HEK293 (cell line): ENCODE measurements around the gene ITPRID2.

ENCODE experiments used
- ATF2 ChIP-seq: fragments of 450-650 bp; formaldehyde crosslinking; IDR thresholded peaks from 2 replicates; pipeline ENCODE4 v1.5.1; 2016; ENCODE audit warnings: missing biosample characterization, missing genetic modification characterization, low read depth
- CTCF ChIP-seq: fragments of 450-650 bp; formaldehyde crosslinking; IDR thresholded peaks from 2 replicates; pipeline ENCODE4 v1.5.1; 2016; ENCODE audit warnings: missing biosample characterization, missing genetic modification characterization
- KLF1 ChIP-seq: fragments of 450-650 bp; formaldehyde crosslinking; IDR thresholded peaks from 2 replicates; pipeline ENCODE4 v1.5.1; 2016; ENCODE audit warnings: missing biosample characterization, missing genetic modification characterization
- KLF9 ChIP-seq: fragments of 450-650 bp; formaldehyde crosslinking; IDR thresholded peaks from 2 replicates; pipeline ENCODE4 v1.5.1; 2016; ENCODE audit warnings: missing biosample characterization, missing genetic modification characterization, low read depth
- PBX3 ChIP-seq: sonication (generic); formaldehyde crosslinking; IDR thresholded peaks from 2 replicates; pipeline ENCODE4 v1.8.1; 2022; ENCODE audit warnings: mild to moderate bottlenecking, moderate library complexity, missing genetic modification reagents
- PRDM4 ChIP-seq: fragments of 450-650 bp; formaldehyde crosslinking; IDR thresholded peaks from 2 replicates; pipeline ENCODE4 v1.5.1; 2017; ENCODE audit warnings: missing biosample characterization, missing genetic modification characterization
- SP2 ChIP-seq: fragments of 450-650 bp; formaldehyde crosslinking; IDR thresholded peaks from 2 replicates; pipeline ENCODE4 v1.5.1; 2016; ENCODE audit warnings: missing biosample characterization, missing genetic modification characterization
- ZNF112 ChIP-seq: fragments of 450-650 bp; formaldehyde crosslinking; IDR thresholded peaks from 2 replicates; pipeline ENCODE4 v1.5.0; 2017; ENCODE audit warnings: missing biosample characterization, missing genetic modification characterization
- ZNF24 ChIP-seq: fragments of 450-650 bp; formaldehyde crosslinking; IDR thresholded peaks from 2 replicates; pipeline ENCODE4 v1.5.1; 2016; ENCODE audit warnings: missing biosample characterization, missing genetic modification characterization
- ZNF501 ChIP-seq: fragments of 450-650 bp; formaldehyde crosslinking; IDR thresholded peaks from 2 replicates; pipeline ENCODE4 v1.5.1; 2016; ENCODE audit warnings: missing biosample characterization, missing genetic modification characterization
- ZNF791 ChIP-seq: fragments of 450-650 bp; formaldehyde crosslinking; IDR thresholded peaks from 2 replicates; pipeline ENCODE4 v1.5.1; 2016; ENCODE audit warnings: missing biosample characterization, missing genetic modification characterization
- ZSCAN18 ChIP-seq: fragments of 450-650 bp; formaldehyde crosslinking; IDR thresholded peaks from 2 replicates; pipeline ENCODE4 v1.5.1; 2016; ENCODE audit warnings: missing biosample characterization, missing genetic modification characterization

GRCh38 chr2:181904022-181904632, 12.6 kb downstream of the ITPRID2 start:
- TF ChIP-seq ATF2 (tag by site-specific recombination) = no peak
- no peak for TF ChIP-seq KLF1 (tag by site-specific recombination)
- no peak for TF ChIP-seq SP2 (tag by site-specific recombination)
- TF ChIP-seq PBX3 (CRISPR knock-in tag) = no peak
- TF ChIP-seq ZSCAN18 = no peak
- no peak for TF ChIP-seq ZNF112 (tag by site-specific recombination)
- no peak for TF ChIP-seq ZNF24 (tag by site-specific recombination)
- TF ChIP-seq CTCF (tag by site-specific recombination) = no peak
- TF ChIP-seq ZNF791 (tag by site-specific recombination) = no peak
- no peak for TF ChIP-seq KLF9 (tag by site-specific recombination)
- no peak for TF ChIP-seq PRDM4
- TF ChIP-seq ZNF501 (tag by site-specific recombination) = no peak
